CD14-positive monocyte (primary cell): ENCODE data around the gene SETBP1. TPM values are rescaled to one million over a fixed set of nuclear protein-coding genes. Genes with fewer than 3 reads are reported as not detected.
A peak's percentile ranks its signal among the peaks of the same experiment; 100 is the strongest.

Source experiments
- DNase-seq, 3 donors: peaks; one replicate each; pipeline ENCODE4 v3.0.0-alpha.2; 2011 to 2022
- H2AFZ ChIP-seq: 2 replicates; pipeline ENCODE4 v1.6.0; 2012; ENCODE audit warnings: mild to moderate bottlenecking, low read depth, low read length, inconsistent platforms; ENCODE audit not compliant: insufficient read depth, poor library complexity, severe bottlenecking
- H3K27ac ChIP-seq, 2 donors: 1 replicate in 1 of 2; 2 replicates in 1 of 2; pipeline ENCODE4 v1.5.1; 2012 to 2013; ENCODE audit warnings: low read length in 2 of 2, control low read depth in 1 of 2, inconsistent platforms in 1 of 2, low read depth in 1 of 2, mild to moderate bottlenecking in 1 of 2
- H3K27me3 ChIP-seq, 2 donors: one replicate each; pipeline versions ENCODE4 v1.6.0 to v1.6.1; 2011 to 2013; ENCODE audit warnings: low read length in 2 of 2; ENCODE audit not compliant: control insufficient read depth in 2 of 2, insufficient read depth in 2 of 2
- H3K36me3 ChIP-seq, 2 donors: replicated peaks in 1 of 2; 1 replicate in 1 of 2; 2 replicates in 1 of 2; pipeline versions ENCODE4 v1.5.1 to v1.6.1; 2012 to 2013; ENCODE audit warnings: low read length in 2 of 2, control low read depth in 1 of 2, inconsistent platforms in 1 of 2, mild to moderate bottlenecking in 1 of 2; ENCODE audit not compliant: insufficient read depth in 2 of 2, control insufficient read depth in 1 of 2
- H3K4me1 ChIP-seq, 2 donors: 1 replicate in 1 of 2; 2 replicates in 1 of 2; pipeline versions ENCODE4 v1.5.1 to v1.6.1; 2012 to 2013; ENCODE audit warnings: low read length in 2 of 2, control low read depth in 1 of 2, inconsistent platforms in 1 of 2, mild to moderate bottlenecking in 1 of 2, moderate library complexity in 1 of 2; ENCODE audit not compliant: insufficient read depth in 2 of 2, control insufficient read depth in 1 of 2
- H3K4me2 ChIP-seq: replicated peaks from 2 replicates; pipeline ENCODE3; 2012; ENCODE audit warnings: low read length, moderate library complexity, mild to moderate bottlenecking; ENCODE audit not compliant: poor library complexity, severe bottlenecking; ENCODE audit errors: extremely low read depth
- H3K4me3 ChIP-seq, 3 experiments: fragments of 200-600 bp in 1 of 3; sonication (generic) in 1 of 3; replicated peaks in 1 of 3; 1 replicate in 2 of 3; 2 replicates in 1 of 3; pipeline ENCODE4 v1.5.1; 2011 to 2013; ENCODE audit warnings: low read length in 3 of 3, mild to moderate bottlenecking in 3 of 3, control low read depth in 2 of 3, low read depth in 2 of 3, inconsistent platforms in 1 of 3, moderate library complexity in 1 of 3
- H3K79me2 ChIP-seq: 2 replicates; pipeline ENCODE4 v1.6.0; 2012; ENCODE audit warnings: mild to moderate bottlenecking, control low read depth, inconsistent platforms, low read length, moderate library complexity; ENCODE audit not compliant: insufficient read depth
- H3K9ac ChIP-seq: 2 replicates; pipeline ENCODE4 v1.6.0; 2017; ENCODE audit warnings: low read length, mild to moderate bottlenecking; ENCODE audit not compliant: insufficient read depth, poor library complexity, severe bottlenecking
- H3K9me3 ChIP-seq, 2 donors: replicated peaks in 1 of 2; 1 replicate in 1 of 2; 2 replicates in 1 of 2; pipeline versions ENCODE4 v1.5.1 to v1.6.1; 2012 to 2013; ENCODE audit warnings: low read length in 2 of 2, control low read depth in 1 of 2; ENCODE audit not compliant: control insufficient read depth in 1 of 2, insufficient read depth in 1 of 2
- H4K20me1 ChIP-seq: 2 replicates; pipeline ENCODE4 v1.6.0; 2012; ENCODE audit warnings: mild to moderate bottlenecking, low read length, control low read depth, moderate library complexity; ENCODE audit not compliant: insufficient read depth
- H3K27ac Mint-ChIP-seq, 7 donors: one replicate each; pipeline ENCODE4 v1.8.0; 2020; ENCODE audit warnings: mild to moderate bottlenecking in 7 of 7, mixed read lengths in 7 of 7, moderate library complexity in 6 of 7, inconsistent platforms in 2 of 7
- H3K27me3 Mint-ChIP-seq, 3 donors: one replicate each; pipeline ENCODE4 v1.8.0; 2021 to 2022; ENCODE audit warnings: low read depth in 3 of 3, mild to moderate bottlenecking in 3 of 3, mixed read lengths in 3 of 3, moderate library complexity in 3 of 3, inconsistent platforms in 1 of 3
- H3K36me3 Mint-ChIP-seq, 2 donors: one replicate each; pipeline ENCODE4 v1.8.0; 2020; ENCODE audit warnings: mixed read lengths in 2 of 2, inconsistent platforms in 1 of 2, mild to moderate bottlenecking in 1 of 2
- H3K4me1 Mint-ChIP-seq: one replicate; pipeline ENCODE4 v1.8.0; 2020; ENCODE audit warnings: mild to moderate bottlenecking, mixed read lengths
- H3K4me3 Mint-ChIP-seq, 2 donors: one replicate each; pipeline ENCODE4 v1.8.0; 2020; ENCODE audit warnings: mild to moderate bottlenecking in 2 of 2, mixed read lengths in 2 of 2, moderate library complexity in 1 of 2
- H3K9me3 Mint-ChIP-seq, 7 donors: one replicate each; pipeline ENCODE4 v1.8.0; 2020 to 2022; ENCODE audit warnings: mixed read lengths in 7 of 7, mild to moderate bottlenecking in 6 of 7, moderate library complexity in 6 of 7, inconsistent platforms in 2 of 7
- CTCF ChIP-seq: fragments of 200-600 bp; IDR thresholded peaks from one replicate; pipeline ENCODE4 v1.8.0; 2022; ENCODE audit warnings: antibody characterized with exemption, mild to moderate bottlenecking
- WGBS: methylation state at CpG from one replicate; pipeline ENCODE4 v1.1.5; 2013; ENCODE audit warnings: missing lambda C conversion rate; ENCODE audit not compliant: insufficient coverage; 5-methylcytosine and 5-hydroxymethylcytosine counted together
- intact Hi-C, 2 donors: fragments of 100-400 bp; cut with micrococcal nuclease; formaldehyde crosslinking; loops; one replicate each; pipeline versions ENCODE4 v1.15.0 to v1.15.1; 2023
- polyA plus RNA-seq, 3 donors: library from polyadenylated mRNA; depleted of rRNA in 1 of 3; unstranded in 2 of 3; stranded (reverse) in 1 of 3; fragments of 300-500 nt in 2 of 3; fragments of >200 nt in 1 of 3; fragmentation: Illumina TruSeq in 2 of 3; gene quantifications; 1 replicate in 2 of 3; 2 replicates in 1 of 3; pipeline ENCODE4 v1.2.3, GENCODE V29; 2012 to 2021

The SETBP1 gene
- polyA plus RNA-seq, 3 donors: 0.01 to 1.2 TPM; not detected in 1

GRCh38 chr18:45057955-45058600, 377.4 kb downstream of the SETBP1 start:
- H3K4me1 ChIP-seq: peaks cover 11 to 16% of the 10 kb centered on the region in 2 donors
- Mint-ChIP-seq H3K9me3 (peaks cover 0 to 3% (median 0%) of the 10 kb centered on the region in 7 donors), H3K27me3 (peaks cover 0 to 2% (median 2%) of the 10 kb centered on the region in 3 donors), H3K36me3 (no peaks in the 10 kb centered on the region), H3K27ac (no peak overlapping the region), H3K4me1 (peaks cover 13% of the 10 kb centered on the region), H3K4me3 (no peak overlapping the region)
- H3K27me3 ChIP-seq: no peaks in the 10 kb centered on the region
- WGBS: no CpG with 5 or more reads among the region's 4 CpGs
- no peaks in the 10 kb centered on the region for H3K36me3 ChIP-seq
- no peak overlapping the region for H3K27ac ChIP-seq
- no peak overlapping the region for H3K4me3 ChIP-seq
- TF ChIP-seq CTCF: no peak
- H4K20me1 ChIP-seq: no peaks in the 10 kb centered on the region
- H3K9ac ChIP-seq: no peak overlapping the region
- intact Hi-C loops: no loop called here
- peaks cover 0 to under 1% of the 10 kb centered on the region in 2 donors for H3K9me3 ChIP-seq
- no peaks in the 10 kb centered on the region for H3K79me2 ChIP-seq
- H2AFZ ChIP-seq: no peak overlapping the region
- H3K4me2 ChIP-seq: no peak overlapping the region
- DNase-seq: no peak

DNA sequence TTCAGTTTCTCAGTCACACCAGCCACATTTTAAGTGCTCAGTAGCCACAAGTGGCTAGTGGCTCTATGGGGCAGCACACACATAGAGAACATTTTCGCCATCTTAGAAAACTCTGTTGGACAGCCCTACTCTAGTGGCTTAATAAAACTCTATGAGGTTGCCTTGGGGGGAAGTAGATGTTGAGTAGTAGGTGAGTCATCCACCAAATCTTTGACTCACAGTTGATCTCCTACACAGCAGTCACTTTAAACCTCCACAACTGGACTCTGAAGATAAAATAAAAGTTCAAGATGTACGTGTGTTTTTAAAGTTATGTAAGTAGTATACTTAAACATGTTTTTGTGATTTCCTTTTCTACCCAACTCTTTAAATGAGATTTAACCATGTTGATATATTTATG, 379.0 kb downstream of the SETBP1 start:
- Mint-ChIP-seq H3K4me1 (peaks cover 13% of the 10 kb centered on the region), H3K9me3 (peaks cover 0 to 7% (median 3%) of the 10 kb centered on the region in 7 donors), H3K27me3 (peaks cover 0 to 2% (median 2%) of the 10 kb centered on the region in 3 donors), H3K36me3 (no peaks in the 10 kb centered on the region), H3K4me3 (no peak overlapping the region), H3K27ac (peak overlapping the region in 5 of 7 donors; percentile 50 to 78 (median 57))
- H3K79me2 ChIP-seq: no peaks in the 10 kb centered on the region
- H3K36me3 ChIP-seq: no peaks in the 10 kb centered on the region
- no peaks in the 10 kb centered on the region for H4K20me1 ChIP-seq
- no peaks in the 10 kb centered on the region for H3K27me3 ChIP-seq
- WGBS: no CpG with 5 or more reads among the region's 2 CpGs
- peak overlapping the region in 1 of 2 donors; percentile 27 for H3K27ac ChIP-seq
- no peak overlapping the region for H3K9ac ChIP-seq
- H3K4me3 ChIP-seq: no peak overlapping the region
- peak; percentile 74 to 86 (median 83) for DNase-seq
- peaks cover 0 to 7% of the 10 kb centered on the region in 2 donors for H3K9me3 ChIP-seq
- H3K4me2 ChIP-seq: peak overlapping the region; percentile 25
- intact Hi-C loops: no loop called here
- TF ChIP-seq CTCF: no peak
- H2AFZ ChIP-seq: no peak overlapping the region
- peaks cover 11 to 16% of the 10 kb centered on the region in 2 donors for H3K4me1 ChIP-seq
